Rectal smooth muscle tissue (tissue), 1 donor: ENCODE data around the gene QSER1.

Source experiments
- H3K27ac ChIP-seq: one replicate; pipeline ENCODE4 v1.7.0; 2013; ENCODE audit warnings: low read depth, low read length, inconsistent platforms
- H3K27me3 ChIP-seq: one replicate; pipeline ENCODE4 v1.7.0; 2013; ENCODE audit warnings: low read length; ENCODE audit not compliant: control insufficient read depth, insufficient read depth
- H3K36me3 ChIP-seq: one replicate; pipeline ENCODE4 v1.7.0; 2013; ENCODE audit warnings: low read length; ENCODE audit not compliant: control insufficient read depth, insufficient read depth
- H3K4me1 ChIP-seq: one replicate; pipeline ENCODE4 v1.7.0; 2013; ENCODE audit warnings: low read length; ENCODE audit not compliant: control insufficient read depth, insufficient read depth
- H3K4me3 ChIP-seq: one replicate; pipeline ENCODE4 v1.7.0; 2013; ENCODE audit warnings: low read length
- H3K9ac ChIP-seq: one replicate; pipeline ENCODE4 v1.7.0; 2013; ENCODE audit warnings: low read length

Gene QSER1

DNA sequence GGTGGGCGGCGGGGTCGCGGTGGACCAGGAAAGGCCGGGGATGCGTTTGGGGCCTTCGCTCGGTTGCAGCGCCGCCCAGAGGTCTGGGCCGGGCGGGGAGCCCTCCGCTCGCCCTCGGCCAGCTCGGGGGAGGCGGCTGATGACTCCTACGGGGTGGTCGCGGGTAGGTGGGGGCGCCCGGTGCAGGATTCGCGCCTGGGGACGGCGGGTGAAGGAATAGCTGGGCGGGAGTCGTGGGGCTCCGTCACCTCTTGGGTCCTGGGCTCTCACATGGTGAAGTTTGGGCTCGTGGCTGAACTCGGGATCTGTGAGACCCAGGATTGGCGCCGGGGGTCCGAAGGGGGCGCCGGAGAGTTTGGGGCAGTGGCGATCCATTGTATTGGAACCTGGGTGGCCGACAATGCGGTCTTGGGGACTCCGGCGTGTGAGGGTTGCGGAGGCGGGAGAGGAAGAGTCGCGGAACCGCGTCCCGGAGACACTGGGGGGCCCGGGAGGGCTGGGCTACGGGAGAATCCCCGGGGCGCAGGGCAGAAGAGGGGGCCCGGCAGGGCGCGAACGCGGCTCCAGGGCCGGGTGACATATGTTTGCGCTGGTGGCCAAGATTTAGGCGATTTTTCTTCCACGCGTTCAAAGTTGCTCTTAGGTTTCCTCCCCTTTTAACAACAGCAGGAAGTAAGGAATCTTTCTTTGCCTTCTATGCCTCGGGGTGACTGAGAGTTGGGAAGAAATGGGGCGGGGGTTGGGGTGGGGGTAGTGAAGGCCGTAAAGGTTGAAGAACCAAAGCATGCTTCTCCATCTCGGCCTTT is 935 bp downstream of the QSER1 start:
- H3K4me1 ChIP-seq: no peaks in the 10 kb centered on the region
- H3K4me3 ChIP-seq: peak overlapping the region; percentile 87
- H3K9ac ChIP-seq: peak overlapping the region; percentile 78
- H3K27ac ChIP-seq: peak overlapping the region; percentile 90
- H3K36me3 ChIP-seq: no peaks in the 10 kb centered on the region
- no peaks in the 10 kb centered on the region for H3K27me3 ChIP-seq

DNA sequence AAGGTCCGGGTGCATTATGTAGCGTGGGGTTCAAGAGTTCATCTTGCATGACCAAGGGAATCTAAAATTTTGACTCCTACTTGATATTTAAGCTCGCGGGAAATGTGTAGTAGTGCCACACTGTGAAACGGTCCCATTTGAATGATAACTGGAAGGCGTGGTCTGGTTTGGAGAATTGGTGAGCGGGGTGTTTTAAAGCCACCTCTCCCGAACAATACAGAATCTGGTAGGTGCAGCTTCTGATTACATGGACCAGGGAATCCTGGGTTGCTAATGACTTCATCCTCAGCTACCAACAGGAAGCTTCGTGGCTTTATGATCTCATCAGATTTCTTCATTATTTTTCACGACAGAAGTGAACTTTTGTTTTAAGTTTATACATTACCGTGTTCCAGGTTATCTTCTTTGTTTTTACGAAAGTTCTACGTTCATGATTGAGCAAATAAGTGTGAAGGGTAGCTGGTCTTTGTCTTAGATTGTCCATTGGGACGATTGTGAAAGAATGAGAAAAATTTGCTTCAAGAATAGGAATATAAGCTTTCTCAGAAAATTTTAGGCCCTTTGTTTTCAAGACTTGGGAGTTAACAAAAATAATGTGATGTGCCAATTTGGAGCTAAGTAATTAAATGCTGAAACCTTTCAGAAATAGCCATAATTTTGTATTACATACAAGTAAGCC is 1.7 kb downstream of the QSER1 start:
- Histone ChIP-seq H3K4me3 (peak overlapping the region; percentile 87), H3K27me3 (no peaks in the 10 kb centered on the region), H3K9ac (no peak overlapping the region), H3K4me1 (no peaks in the 10 kb centered on the region), H3K27ac (peak overlapping the region; percentile 90), H3K36me3 (no peaks in the 10 kb centered on the region)

DNA sequence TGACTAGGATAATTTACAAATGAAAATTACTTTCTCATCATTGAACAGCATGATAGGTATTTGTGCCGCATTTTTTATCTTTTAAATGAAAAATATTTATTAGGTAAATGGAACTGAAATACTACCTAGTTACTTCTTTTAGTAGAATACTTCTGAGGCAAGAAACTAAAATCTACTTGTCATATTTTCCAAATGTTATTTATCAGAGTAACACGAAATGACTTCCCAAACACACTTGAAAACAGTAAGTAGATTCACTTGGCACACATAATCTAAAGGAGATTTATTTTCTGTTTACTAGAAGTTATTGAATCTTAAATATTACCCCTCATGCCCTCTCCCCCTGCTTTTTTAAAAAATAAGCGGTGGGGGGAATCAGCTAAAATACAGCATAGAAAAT is 2.3 kb downstream of the QSER1 start:
- H3K9ac ChIP-seq: no peak overlapping the region
- H3K27ac ChIP-seq: no peak overlapping the region
- H3K4me3 ChIP-seq: no peak overlapping the region
- H3K27me3 ChIP-seq: no peaks in the 10 kb centered on the region
- no peaks in the 10 kb centered on the region for H3K36me3 ChIP-seq
- H3K4me1 ChIP-seq: no peaks in the 10 kb centered on the region

DNA sequence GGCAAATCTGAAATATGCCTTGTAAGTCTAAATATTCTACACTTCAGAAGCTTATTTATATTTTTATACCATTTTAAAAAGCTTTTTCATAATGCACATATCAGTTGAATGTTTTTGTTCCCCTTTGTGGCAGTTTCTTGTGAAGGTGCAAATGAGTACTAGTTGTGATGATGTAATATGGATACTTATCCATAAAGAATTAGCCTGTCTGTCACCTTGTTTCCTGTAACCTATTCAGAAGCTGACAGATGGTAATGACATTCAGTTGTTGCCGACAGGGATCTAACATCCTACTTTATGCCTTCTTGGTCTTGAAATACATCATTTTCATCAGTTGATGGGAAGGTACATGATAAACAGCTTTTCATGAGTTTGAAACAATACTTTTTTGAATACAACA is 2.9 kb downstream of the QSER1 start:
- H3K4me3 ChIP-seq: no peak overlapping the region
- H3K9ac ChIP-seq: no peak overlapping the region
- H3K27me3 ChIP-seq: no peaks in the 10 kb centered on the region
- no peaks in the 10 kb centered on the region for H3K4me1 ChIP-seq
- no peaks in the 10 kb centered on the region for H3K36me3 ChIP-seq
- no peak overlapping the region for H3K27ac ChIP-seq

DNA sequence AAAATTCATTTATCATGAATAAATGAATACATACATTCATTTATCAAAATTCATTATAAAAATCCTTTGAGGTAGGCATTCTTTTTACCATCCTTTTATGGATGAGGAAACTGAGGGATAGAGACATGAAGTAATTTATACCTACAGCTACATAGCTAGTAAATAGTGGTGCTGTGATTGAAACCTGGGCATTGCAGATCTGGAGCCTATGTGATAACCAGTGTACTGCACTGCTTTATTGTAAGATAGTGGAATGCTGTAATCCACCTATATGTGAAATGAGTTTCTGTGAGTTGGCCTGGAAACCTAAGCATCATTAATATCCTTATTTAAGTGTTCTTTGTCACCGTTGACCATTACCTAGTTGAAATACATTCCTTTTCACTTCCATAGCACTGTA is 4.5 kb downstream of the QSER1 start:
- Histone ChIP-seq H3K27ac (no peak overlapping the region), H3K27me3 (no peaks in the 10 kb centered on the region), H3K4me1 (no peaks in the 10 kb centered on the region), H3K4me3 (no peak overlapping the region), H3K36me3 (no peaks in the 10 kb centered on the region), H3K9ac (no peak overlapping the region)

DNA sequence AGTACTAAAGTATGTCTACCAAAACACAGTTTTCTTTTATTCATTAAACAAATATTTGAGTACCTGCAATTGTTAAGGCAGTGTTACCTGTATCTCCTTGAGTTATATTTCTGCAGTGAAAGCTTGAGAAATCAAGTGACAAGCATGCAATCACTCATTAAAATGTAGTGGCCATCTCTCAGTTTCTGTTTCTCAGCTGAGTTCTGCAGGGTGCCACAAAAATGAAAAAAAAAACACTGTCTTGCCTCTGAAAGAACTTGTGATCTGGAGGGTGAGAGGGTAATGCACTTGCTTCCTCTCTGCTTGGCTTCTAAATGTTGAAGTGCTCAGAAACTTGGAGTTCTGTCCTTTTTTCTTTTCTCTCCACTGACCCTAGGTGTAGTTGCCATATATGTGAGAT is 6.8 kb downstream of the QSER1 start:
- H3K4me3 ChIP-seq: no peak overlapping the region
- no peaks in the 10 kb centered on the region for H3K4me1 ChIP-seq
- H3K27ac ChIP-seq: no peak overlapping the region
- H3K9ac ChIP-seq: no peak overlapping the region
- no peaks in the 10 kb centered on the region for H3K36me3 ChIP-seq
- no peaks in the 10 kb centered on the region for H3K27me3 ChIP-seq

DNA sequence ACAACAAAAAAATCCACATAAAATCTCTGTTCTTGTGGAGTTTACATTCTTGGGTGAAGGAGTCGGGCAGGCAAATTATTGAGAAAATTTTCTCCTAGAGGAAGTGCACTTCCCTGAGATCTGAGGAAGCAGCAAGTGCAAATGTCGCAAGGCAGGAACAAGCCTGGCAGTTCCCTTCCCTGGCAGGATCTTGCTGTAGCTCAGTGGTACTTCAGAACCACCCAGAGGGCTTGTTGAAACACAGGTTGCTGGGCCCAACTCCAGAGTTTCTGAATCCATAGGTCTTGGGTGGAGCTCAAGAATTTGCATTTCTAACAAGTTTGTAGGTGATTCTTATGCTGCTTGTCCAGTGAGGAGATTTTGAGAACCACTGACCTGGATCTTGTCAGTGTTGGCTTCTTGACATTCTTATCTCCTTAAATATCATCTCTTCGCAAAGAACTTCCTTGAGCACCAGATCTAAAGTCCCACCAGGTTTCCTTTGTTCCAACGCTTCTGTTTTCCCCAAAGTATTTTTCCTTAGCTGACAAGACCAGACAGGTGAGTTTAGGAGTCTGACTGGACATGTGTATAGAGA is 9.6 kb downstream of the QSER1 start:
- H3K4me3 ChIP-seq: no peak overlapping the region
- H3K27me3 ChIP-seq: no peaks in the 10 kb centered on the region
- H3K4me1 ChIP-seq: peaks cover 3% of the 10 kb centered on the region
- H3K9ac ChIP-seq: no peak overlapping the region
- H3K27ac ChIP-seq: no peak overlapping the region
- H3K36me3 ChIP-seq: no peaks in the 10 kb centered on the region

DNA sequence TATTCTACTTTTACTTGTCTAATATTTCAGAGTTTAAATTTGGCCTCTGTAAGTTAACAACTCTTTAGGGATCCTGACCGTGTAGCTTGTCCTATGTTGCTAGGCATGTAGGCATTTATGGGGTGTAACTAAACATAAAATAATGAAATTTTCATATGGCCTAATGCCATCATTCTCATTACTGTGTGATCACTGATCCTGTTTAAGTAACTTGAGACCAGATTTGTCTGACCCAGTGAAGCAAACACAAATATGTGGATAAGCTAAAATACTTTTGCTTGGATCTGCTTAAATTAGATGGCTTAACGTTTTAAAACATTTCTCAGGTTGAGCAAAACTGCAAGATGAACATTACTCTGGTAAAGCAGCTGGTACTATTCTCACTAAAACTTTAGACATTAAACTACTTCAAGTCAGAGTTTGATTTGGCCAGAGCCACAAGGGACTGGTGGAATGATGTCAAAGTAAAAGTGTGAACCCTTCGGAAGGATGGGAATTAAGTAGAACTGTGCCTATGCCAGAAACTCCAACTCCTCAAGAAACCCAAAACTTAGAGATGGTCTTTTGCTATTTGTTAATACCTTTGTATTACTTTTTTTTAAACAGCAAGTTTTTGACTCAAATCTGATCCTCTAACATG is 12.5 kb downstream of the QSER1 start:
- Histone ChIP-seq H3K36me3 (no peaks in the 10 kb centered on the region), H3K27ac (no peak overlapping the region), H3K4me3 (no peak overlapping the region), H3K9ac (no peak overlapping the region), H3K27me3 (no peaks in the 10 kb centered on the region), H3K4me1 (peaks cover 3% of the 10 kb centered on the region)

DNA sequence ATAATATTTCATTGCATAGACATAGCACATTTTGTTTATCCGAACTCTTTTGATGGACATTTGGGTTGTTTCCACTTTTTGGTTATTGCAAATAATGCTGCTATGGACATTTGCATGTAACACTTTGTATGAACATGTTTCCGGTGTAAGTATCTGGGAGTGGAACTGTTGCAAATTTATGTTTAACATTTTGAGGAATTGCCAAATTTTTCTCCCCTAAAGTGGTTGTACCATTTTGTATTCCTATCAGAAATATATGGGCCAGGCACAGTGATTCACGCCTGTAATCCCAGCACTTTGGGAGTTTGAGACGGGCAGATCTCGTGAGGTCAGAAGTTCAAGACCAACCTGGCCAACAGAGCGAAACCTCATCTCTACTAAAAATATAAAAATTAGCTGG is 16.0 kb downstream of the QSER1 start:
- Histone ChIP-seq H3K27ac (no peak overlapping the region), H3K36me3 (no peaks in the 10 kb centered on the region), H3K4me1 (peaks cover 3% of the 10 kb centered on the region), H3K27me3 (no peaks in the 10 kb centered on the region), H3K4me3 (no peak overlapping the region), H3K9ac (no peak overlapping the region)

DNA sequence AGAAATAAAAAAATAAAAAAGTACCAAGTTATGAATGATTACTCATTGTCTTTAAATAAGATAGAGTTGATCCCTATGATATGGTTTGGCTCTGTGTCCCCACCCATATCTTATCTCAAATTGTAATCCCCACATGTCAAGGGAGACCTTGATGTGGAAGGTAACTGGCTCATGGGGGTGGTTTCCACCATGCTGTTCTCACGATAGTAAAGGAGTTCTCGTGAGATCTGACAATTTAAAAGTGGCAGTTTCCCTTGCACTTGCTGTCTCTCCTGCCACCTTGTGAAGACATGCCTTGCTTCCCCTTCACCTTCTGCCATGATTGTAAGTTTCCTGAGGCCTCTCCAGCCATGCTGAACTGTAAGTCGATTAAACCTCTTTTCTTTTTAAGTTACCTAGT is 18.8 kb downstream of the QSER1 start:
- Histone ChIP-seq H3K4me3 (no peak overlapping the region), H3K27ac (no peak overlapping the region), H3K27me3 (no peaks in the 10 kb centered on the region), H3K36me3 (no peaks in the 10 kb centered on the region), H3K9ac (no peak overlapping the region), H3K4me1 (no peaks in the 10 kb centered on the region)

DNA sequence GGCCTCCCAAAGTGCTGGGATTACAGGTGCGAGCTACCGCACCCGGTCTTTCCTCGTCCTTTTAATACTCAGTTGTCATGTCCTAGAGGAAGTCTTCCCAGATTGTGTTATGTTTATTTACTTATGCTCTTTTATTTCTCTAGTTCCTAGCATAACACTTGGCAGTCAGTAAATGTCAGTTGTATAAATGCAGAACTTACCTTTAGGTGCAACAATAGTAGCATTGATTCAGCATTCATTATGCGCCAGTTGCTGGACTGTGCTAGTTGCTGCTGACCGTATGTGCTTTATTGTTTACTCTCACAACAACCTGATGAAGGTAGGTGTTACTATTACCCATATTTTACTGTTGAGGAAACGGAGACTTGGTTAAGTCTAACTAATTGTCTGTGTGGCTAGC is 20.8 kb downstream of the QSER1 start:
- no peak overlapping the region for H3K4me3 ChIP-seq
- no peaks in the 10 kb centered on the region for H3K4me1 ChIP-seq
- H3K36me3 ChIP-seq: no peaks in the 10 kb centered on the region
- no peaks in the 10 kb centered on the region for H3K27me3 ChIP-seq
- H3K27ac ChIP-seq: no peak overlapping the region
- H3K9ac ChIP-seq: no peak overlapping the region

DNA sequence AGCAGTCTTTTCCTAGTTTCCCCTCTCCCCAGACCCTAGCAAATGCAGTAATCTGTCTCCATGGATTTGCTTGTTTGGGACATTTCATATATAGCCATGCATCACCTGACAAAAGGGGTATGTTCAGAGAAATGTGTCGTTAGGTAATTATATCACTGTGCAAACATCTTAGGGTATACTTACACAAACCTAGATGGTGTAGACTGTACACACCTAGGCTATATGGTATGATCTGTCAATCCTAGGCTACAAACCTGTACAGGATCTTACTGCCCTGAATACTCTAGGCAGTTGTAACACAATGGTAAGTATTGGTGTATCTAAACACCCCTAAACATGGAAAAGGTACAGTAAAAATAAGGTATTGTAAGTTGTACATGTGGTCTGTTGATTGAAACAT is 23.8 kb downstream of the QSER1 start:
- H3K27ac ChIP-seq: no peak overlapping the region
- H3K27me3 ChIP-seq: no peaks in the 10 kb centered on the region
- no peaks in the 10 kb centered on the region for H3K4me1 ChIP-seq
- no peak overlapping the region for H3K4me3 ChIP-seq
- no peaks in the 10 kb centered on the region for H3K36me3 ChIP-seq
- H3K9ac ChIP-seq: no peak overlapping the region
